Measurements from ENCODE around the gene BCL11A. TPM values are rescaled to one million over a fixed set of nuclear protein-coding genes. Genes with fewer than 3 reads are reported as not detected.

BCL11A gene
- total RNA-seq, 3 donors from 2014 or later = 0.64 to 13.5 (median 6.2) TPM

- DNase-seq (ENCODE audit: low spot score in 2 of 2) = no peak
- Histone ChIP-seq H3K4me1 (no peaks in the 10 kb centered on the region), H3K36me3 (no peaks in the 10 kb centered on the region), H3K27ac (no peak overlapping the region), H3K4me3 (no peak overlapping the region), H3K9me3 (no peaks in the 10 kb centered on the region), H3K27me3 (no peaks in the 10 kb centered on the region)
- intact Hi-C loops (cut with DNase I; ENCODE audit: low total_unique reads) = no loop called here
- no peak for TF ChIP-seq POLR2AphosphoS5 (IDR thresholded peaks at IDR 0.05)
Measured at GRCh38 chr2:60519231-60519863, 34.1 kb downstream of the BCL11A start.

DNA sequence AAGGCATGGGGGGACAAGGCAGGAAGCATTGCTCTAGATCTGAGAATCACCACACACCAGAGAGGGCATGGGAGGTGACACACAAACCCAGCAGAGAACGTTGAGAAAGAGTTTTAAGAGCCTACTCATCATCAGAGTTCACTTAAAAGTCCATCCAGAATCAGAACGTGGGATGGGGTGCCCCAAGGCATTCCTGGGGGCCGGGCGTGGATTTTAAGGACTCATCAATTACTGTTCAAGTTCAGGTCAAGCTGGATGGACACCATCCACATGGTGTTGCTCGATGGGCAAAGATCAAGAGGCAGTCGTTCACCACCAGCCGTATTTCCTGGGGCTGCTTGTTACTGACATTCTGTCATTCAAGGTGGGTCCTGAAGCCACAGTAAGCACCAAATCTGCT is 34.9 kb downstream of the BCL11A start:
- Histone ChIP-seq H3K36me3 (no peaks in the 10 kb centered on the region), H3K4me3 (no peak overlapping the region), H3K4me1 (no peaks in the 10 kb centered on the region), H3K9me3 (no peaks in the 10 kb centered on the region), H3K27ac (no peak overlapping the region), H3K27me3 (no peaks in the 10 kb centered on the region)
- TF ChIP-seq POLR2AphosphoS5 (IDR thresholded peaks at IDR 0.05) (no peak), POLR2A (IDR thresholded peaks at IDR 0.05) (no peak)
- TF ChIP-seq, protein P1, sequence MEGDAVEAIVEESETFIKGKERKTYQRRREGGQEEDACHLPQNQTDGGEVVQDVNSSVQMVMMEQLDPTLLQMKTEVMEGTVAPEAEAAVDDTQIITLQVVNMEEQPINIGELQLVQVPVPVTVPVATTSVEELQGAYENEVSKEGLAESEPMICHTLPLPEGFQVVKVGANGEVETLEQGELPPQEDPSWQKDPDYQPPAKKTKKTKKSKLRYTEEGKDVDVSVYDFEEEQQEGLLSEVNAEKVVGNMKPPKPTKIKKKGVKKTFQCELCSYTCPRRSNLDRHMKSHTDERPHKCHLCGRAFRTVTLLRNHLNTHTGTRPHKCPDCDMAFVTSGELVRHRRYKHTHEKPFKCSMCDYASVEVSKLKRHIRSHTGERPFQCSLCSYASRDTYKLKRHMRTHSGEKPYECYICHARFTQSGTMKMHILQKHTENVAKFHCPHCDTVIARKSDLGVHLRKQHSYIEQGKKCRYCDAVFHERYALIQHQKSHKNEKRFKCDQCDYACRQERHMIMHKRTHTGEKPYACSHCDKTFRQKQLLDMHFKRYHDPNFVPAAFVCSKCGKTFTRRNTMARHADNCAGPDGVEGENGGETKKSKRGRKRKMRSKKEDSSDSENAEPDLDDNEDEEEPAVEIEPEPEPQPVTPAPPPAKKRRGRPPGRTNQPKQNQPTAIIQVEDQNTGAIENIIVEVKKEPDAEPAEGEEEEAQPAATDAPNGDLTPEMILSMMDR (IDR thresholded peaks at IDR 0.05) = no peak
- intact Hi-C loops (cut with DNase I; ENCODE audit: low total_unique reads) = no loop called here
- DNase-seq (ENCODE audit: low spot score in 2 of 2) = no peak

GRCh38 chr2:60517446-60517845 is 36.0 kb downstream of the BCL11A start:
- DNase-seq (ENCODE audit: low spot score in 2 of 2) = no peak
- Histone ChIP-seq H3K4me1 (no peaks in the 10 kb centered on the region), H3K4me3 (no peak overlapping the region), H3K9me3 (no peaks in the 10 kb centered on the region), H3K27ac (no peak overlapping the region), H3K27me3 (no peaks in the 10 kb centered on the region), H3K36me3 (no peaks in the 10 kb centered on the region)
- TF ChIP-seq, protein P1 (IDR thresholded peaks at IDR 0.05) = no peak
- TF ChIP-seq POLR2AphosphoS5 (IDR thresholded peaks at IDR 0.05) = no peak
- no peak for TF ChIP-seq POLR2A (IDR thresholded peaks at IDR 0.05)
- intact Hi-C loops (cut with DNase I; ENCODE audit: low total_unique reads) = no loop called here

DNA sequence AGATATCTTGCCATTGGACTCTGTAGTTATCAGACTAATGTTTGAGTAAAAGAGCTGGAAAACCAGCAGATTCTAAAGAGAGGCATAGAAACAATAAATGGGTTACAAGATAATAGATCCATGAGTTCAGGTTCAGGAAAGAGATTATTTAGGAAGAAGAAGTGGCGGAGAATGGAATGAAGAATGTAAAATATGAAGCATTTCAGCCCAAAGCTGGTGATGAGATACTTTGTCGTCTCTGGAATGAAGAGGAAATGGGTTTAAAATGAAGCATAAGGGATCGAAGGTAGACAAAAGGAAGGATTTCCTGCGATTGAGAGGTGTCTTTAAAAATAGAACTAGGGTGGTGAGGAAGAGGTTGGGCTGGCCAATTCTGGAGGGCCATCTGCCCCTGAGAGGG is 36.6 kb downstream of the BCL11A start:
- H3K9me3 ChIP-seq = no peaks in the 10 kb centered on the region

GRCh38 chr2:60516383-60516811 is 37.1 kb downstream of the BCL11A start:
- no peaks in the 10 kb centered on the region for H3K4me1 ChIP-seq
- H3K27me3 ChIP-seq = no peaks in the 10 kb centered on the region
- TF ChIP-seq POLR2AphosphoS5 (IDR thresholded peaks at IDR 0.05) (no peak), POLR2A (IDR thresholded peaks at IDR 0.05) (no peak)
- TF ChIP-seq, protein P1 (IDR thresholded peaks at IDR 0.05) = no peak
- intact Hi-C loops (cut with DNase I; ENCODE audit: low total_unique reads) = no loop called here
- H3K4me3 ChIP-seq = peak overlapping the region in 2 of 3 donors; percentile 9 to 33
- no peak for DNase-seq (ENCODE audit: low spot score in 2 of 2)
- H3K27ac ChIP-seq = peak overlapping the region; percentile 33 to 40
- H3K36me3 ChIP-seq = no peaks in the 10 kb centered on the region
- H3K9me3 ChIP-seq = no peaks in the 10 kb centered on the region

More for the DNA sequence above, 36.6 kb downstream of the BCL11A start:
- peak overlapping the region in 1 of 2 donors; percentile 33 for H3K27ac ChIP-seq
- intact Hi-C loops (cut with DNase I; ENCODE audit: low total_unique reads) = no loop called here
- TF ChIP-seq POLR2AphosphoS5 (IDR thresholded peaks at IDR 0.05) (no peak), POLR2A (IDR thresholded peaks at IDR 0.05) (no peak)
- TF ChIP-seq, protein P1 (IDR thresholded peaks at IDR 0.05) = no peak
- H3K4me3 ChIP-seq = no peak overlapping the region
- H3K27me3 ChIP-seq = no peaks in the 10 kb centered on the region
- no peak for DNase-seq (ENCODE audit: low spot score in 2 of 2)
- H3K4me1 ChIP-seq = no peaks in the 10 kb centered on the region
- H3K36me3 ChIP-seq = no peaks in the 10 kb centered on the region
